Thoracic aorta (tissue), 2 donors: ENCODE data around the gene ZNF18. TPM values are rescaled to one million over a fixed set of nuclear protein-coding genes. Genes with fewer than 3 reads are reported as not detected.
A peak's percentile ranks its signal among the peaks of the same experiment; 100 is the strongest.

Experiments used
- ATAC-seq: fragments of 150-250 bp; one replicate; pipeline ENCODE4 v1.8.0; 2017; ENCODE audit warnings: low read depth; ENCODE audit not compliant: insufficient number of reproducible peaks, low FRiP score
- DNase-seq: peaks from one replicate; pipeline ENCODE4 v3.0.0-alpha.2; 2020; ENCODE audit warnings: low spot score
- H3K27ac ChIP-seq, 2 donors: fragments of 200-600 bp; sonication (generic); 1 replicate in 1 of 2; 2 replicates in 1 of 2; pipeline ENCODE4 v1.5.1; 2016; ENCODE audit warnings: mild to moderate bottlenecking in 2 of 2, moderate library complexity in 2 of 2
- H3K27me3 ChIP-seq: fragments of 200-600 bp; sonication (generic); replicated peaks from 2 replicates; pipeline ENCODE4 v1.6.0; 2016; ENCODE audit warnings: mild to moderate bottlenecking; ENCODE audit not compliant: insufficient read depth
- H3K36me3 ChIP-seq: fragments of 200-600 bp; sonication (generic); one replicate; pipeline ENCODE4 v1.5.1; 2016
- H3K4me1 ChIP-seq, 2 donors: fragments of 200-600 bp; sonication (generic); 1 replicate in 1 of 2; 2 replicates in 1 of 2; pipeline versions ENCODE4 v1.5.1 to v1.6.0; 2016; ENCODE audit warnings: low read depth in 2 of 2, mild to moderate bottlenecking in 1 of 2; ENCODE audit not compliant: control insufficient read depth in 1 of 2
- H3K4me3 ChIP-seq: fragments of 200-600 bp; sonication (generic); 2 replicates; pipeline ENCODE4 v1.5.1; 2016; ENCODE audit warnings: mild to moderate bottlenecking
- H3K9me3 ChIP-seq: fragments of 200-600 bp; sonication (generic); 2 replicates; pipeline ENCODE4 v1.5.1; 2016
- CTCF ChIP-seq: fragments of 200-600 bp; sonication (generic); IDR thresholded peaks from one replicate; pipeline ENCODE4 v1.5.1; 2019; ENCODE audit warnings: antibody characterized with exemption
- total RNA-seq, 2 donors: library from RNA; depleted of rRNA; stranded (reverse); fragments of >200 nt; gene quantifications; one replicate each; pipeline versions ENCODE4 v1.1.0 to v1.2.3, GENCODE V29; 2016

ZNF18 gene, protein sequence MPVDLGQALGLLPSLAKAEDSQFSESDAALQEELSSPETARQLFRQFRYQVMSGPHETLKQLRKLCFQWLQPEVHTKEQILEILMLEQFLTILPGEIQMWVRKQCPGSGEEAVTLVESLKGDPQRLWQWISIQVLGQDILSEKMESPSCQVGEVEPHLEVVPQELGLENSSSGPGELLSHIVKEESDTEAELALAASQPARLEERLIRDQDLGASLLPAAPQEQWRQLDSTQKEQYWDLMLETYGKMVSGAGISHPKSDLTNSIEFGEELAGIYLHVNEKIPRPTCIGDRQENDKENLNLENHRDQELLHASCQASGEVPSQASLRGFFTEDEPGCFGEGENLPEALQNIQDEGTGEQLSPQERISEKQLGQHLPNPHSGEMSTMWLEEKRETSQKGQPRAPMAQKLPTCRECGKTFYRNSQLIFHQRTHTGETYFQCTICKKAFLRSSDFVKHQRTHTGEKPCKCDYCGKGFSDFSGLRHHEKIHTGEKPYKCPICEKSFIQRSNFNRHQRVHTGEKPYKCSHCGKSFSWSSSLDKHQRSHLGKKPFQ
- total RNA-seq, result 10 to 100 TPM in 1 of 2 donors, 1 to 10 TPM in 1; 4.7 to 15.1 TPM

- ATAC-seq (peak; percentile 99), DNase-seq (peak; percentile 89)
- Histone ChIP-seq H3K27ac (peak within 1 kb of the TSS; percentile 90 to 93), H3K4me3 (peak within 1 kb of the TSS; percentile 99), H3K4me1 (peaks cover 0 to 6% of the 10 kb centered on the region in 2 donors), H3K9me3 (no peaks in the 10 kb centered on the region), H3K36me3 (no peaks in the 10 kb centered on the region), H3K27me3 (no peaks in the 10 kb centered on the region)
- no peak for TF ChIP-seq CTCF
These were observed at the start of gene ZNF18 for GRCh38 chr17:11997147-11997971. TSS of gene ZNF18 (minus strand) at chr17:11997475. CDS start at chr17:11992829, 4,646 bp downstream.

- no peak for DNase-seq
- H3K27ac ChIP-seq, result no peak overlapping the region
- peaks cover 10 to 36% of the 10 kb centered on the region in 2 donors for H3K4me1 ChIP-seq
- no peaks in the 10 kb centered on the region for H3K27me3 ChIP-seq
- TF ChIP-seq CTCF, result no peak
- no peaks in the 10 kb centered on the region for H3K9me3 ChIP-seq
- no peaks in the 10 kb centered on the region for H3K36me3 ChIP-seq
- H3K4me3 ChIP-seq, result no peak overlapping the region
- no peak for ATAC-seq
These were observed 49.5 kb upstream of the ZNF18 start for GRCh38 chr17:12046786-12047185.

DNA sequence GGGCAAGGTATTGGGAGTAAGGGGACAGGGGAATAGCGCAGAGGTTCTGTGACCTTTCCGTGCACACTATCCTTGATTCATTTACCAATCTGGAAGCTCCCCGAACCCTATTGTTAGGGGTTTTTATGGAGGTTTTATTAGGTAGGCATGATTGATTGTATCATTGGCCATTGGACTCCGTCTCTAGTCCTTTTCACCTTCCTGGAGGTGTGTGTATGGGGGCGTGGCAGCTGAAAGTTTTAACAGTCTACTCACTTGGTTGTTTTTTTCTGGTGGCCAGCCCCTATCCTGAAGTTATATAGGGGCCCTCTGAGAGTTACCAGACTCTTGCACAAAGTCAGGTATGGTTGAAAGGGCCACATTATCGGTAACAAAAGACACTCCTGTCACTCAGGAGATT, 46.4 kb upstream of the ZNF18 start:
- no peak overlapping the region for H3K4me3 ChIP-seq

GRCh38 chr17:12041312-12041711, 44.0 kb upstream of the ZNF18 start:
- Histone ChIP-seq H3K27me3 (no peaks in the 10 kb centered on the region), H3K4me3 (no peak overlapping the region), H3K4me1 (peaks cover under 1 to 29% of the 10 kb centered on the region in 2 donors), H3K9me3 (no peaks in the 10 kb centered on the region), H3K36me3 (no peaks in the 10 kb centered on the region), H3K27ac (no peak overlapping the region)
- ATAC-seq (no peak), DNase-seq (no peak)
- TF ChIP-seq CTCF, result no peak

More for the DNA sequence above, 46.4 kb upstream of the ZNF18 start:
- Histone ChIP-seq H3K27me3 (no peaks in the 10 kb centered on the region), H3K36me3 (no peaks in the 10 kb centered on the region), H3K4me1 (peaks cover 7 to 43% of the 10 kb centered on the region in 2 donors), H3K27ac (no peak overlapping the region), H3K9me3 (no peaks in the 10 kb centered on the region)
- no peak for TF ChIP-seq CTCF
- DNase-seq (no peak), ATAC-seq (no peak)

DNA sequence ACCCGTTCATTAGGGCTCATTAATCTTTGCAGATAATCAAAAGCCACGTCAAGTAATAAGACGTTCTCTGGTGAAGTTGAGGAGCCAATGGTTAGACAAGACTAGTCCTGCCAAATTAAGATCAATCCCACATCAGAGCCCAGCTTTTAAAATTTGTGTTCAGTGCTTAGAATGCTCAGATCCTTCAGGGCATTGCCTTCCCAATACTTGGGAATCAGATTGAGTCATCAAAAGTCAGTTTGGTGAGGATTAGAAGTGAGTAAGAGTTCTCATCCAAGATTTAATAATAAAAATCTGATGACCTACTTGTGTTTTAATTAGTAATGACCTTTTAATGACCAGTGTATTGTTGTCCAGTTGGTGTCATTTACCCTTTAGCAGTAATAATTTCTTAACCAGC, 43.2 kb upstream of the ZNF18 start:
- peaks cover 0 to 27% of the 10 kb centered on the region in 2 donors for H3K4me1 ChIP-seq
- no peak overlapping the region for H3K4me3 ChIP-seq
- H3K27ac ChIP-seq, result no peak overlapping the region
- H3K27me3 ChIP-seq, result no peaks in the 10 kb centered on the region
- no peak for ATAC-seq
- no peak for DNase-seq
- no peaks in the 10 kb centered on the region for H3K9me3 ChIP-seq
- H3K36me3 ChIP-seq, result no peaks in the 10 kb centered on the region
- TF ChIP-seq CTCF, result no peak
